T-cell (primary cell): ENCODE measurements around the gene IGFL4. TPM values are rescaled to one million over a fixed set of nuclear protein-coding genes. Genes with fewer than 3 reads are reported as not detected.
A peak's percentile ranks its signal among the peaks of the same experiment; 100 is the strongest.

Experiments used
- ATAC-seq, 4 experiments: fragments of 200-7000 bp in 3 of 4; fragments of 150-1000 bp in 1 of 4; cut with Tn5 transposase; replicated peaks in 1 of 4; 1 replicate in 3 of 4; 2 replicates in 1 of 4; pipeline ENCODE4 v1.10.0; 2021; ENCODE audit warnings: moderate library complexity in 3 of 4, mild to moderate bottlenecking in 2 of 4, moderate number of reproducible peaks in 1 of 4
- CTCF ChIA-PET, 2 donors: fragments of 300-600 bp; sonication (Branson Sonifier 250); formaldehyde crosslinking; loops; one replicate each; lab custom pipeline; 2022; ENCODE audit warnings: antibody characterized with exemption in 2 of 2; lab: Charles Lee
- POLR2A ChIA-PET, 2 donors: fragments of 300-600 bp; sonication (Branson Sonifier 250); formaldehyde crosslinking; loops; one replicate each; lab custom pipeline; 2022; ENCODE audit warnings: antibody characterized with exemption in 2 of 2; lab: Charles Lee
- DNase-seq, 35 experiments: peaks; one replicate each; pipeline versions ENCODE4 v3.0.0 to v3.0.0-alpha.2; 2013 to 2023
- H3K27ac ChIP-seq: one replicate; pipeline ENCODE4 v1.5.1; 2013; ENCODE audit warnings: low read length
- H3K27me3 ChIP-seq, 2 experiments: replicated peaks in 1 of 2; 1 replicate in 1 of 2; 2 replicates in 1 of 2; pipeline versions ENCODE4 v1.6.1 to v1.7.0; 2013; ENCODE audit warnings: low read length in 1 of 2, mixed read lengths in 1 of 2; ENCODE audit not compliant: control insufficient read depth in 2 of 2, insufficient read depth in 2 of 2; ENCODE audit errors: extremely low read depth in 1 of 2
- H3K36me3 ChIP-seq, 2 donors: 1 replicate in 1 of 2; 2 replicates in 1 of 2; pipeline versions ENCODE4 v1.6.1 to v1.7.0; 2013; ENCODE audit warnings: low read length in 1 of 2; ENCODE audit not compliant: control insufficient read depth in 2 of 2, insufficient read depth in 1 of 2; ENCODE audit errors: extremely low read depth in 1 of 2
- H3K4me1 ChIP-seq, 2 experiments: 1 replicate in 1 of 2; 2 replicates in 1 of 2; pipeline versions ENCODE4 v1.6.1 to v1.7.0; 2013; ENCODE audit warnings: low read length in 2 of 2, mixed read lengths in 1 of 2; ENCODE audit not compliant: insufficient read depth in 2 of 2, control insufficient read depth in 1 of 2; ENCODE audit errors: extremely low read depth in 1 of 2
- H3K4me3 ChIP-seq, 2 donors: 1 replicate in 1 of 2; 2 replicates in 1 of 2; pipeline versions ENCODE4 v1.5.1 to v1.7.0; 2013; ENCODE audit warnings: mild to moderate bottlenecking in 2 of 2, low read length in 1 of 2, moderate library complexity in 1 of 2; ENCODE audit not compliant: control insufficient read depth in 1 of 2; ENCODE audit errors: extremely low read depth in 1 of 2
- H3K9me3 ChIP-seq: 2 replicates; pipeline ENCODE4 v1.7.0; 2013
- H3K27ac Mint-ChIP-seq, 2 donors: one replicate each; pipeline ENCODE4 v1.8.0; 2020 to 2021; ENCODE audit warnings: mild to moderate bottlenecking in 2 of 2, mixed read lengths in 2 of 2
- H3K27me3 Mint-ChIP-seq, 2 donors: one replicate each; pipeline ENCODE4 v1.8.0; 2021 to 2022; ENCODE audit warnings: mixed read lengths in 2 of 2
- H3K36me3 Mint-ChIP-seq: one replicate; pipeline ENCODE4 v1.8.0; 2021; ENCODE audit warnings: mixed read lengths
- H3K4me1 Mint-ChIP-seq, 3 donors: one replicate each; pipeline ENCODE4 v1.8.0; 2020 to 2022; ENCODE audit warnings: mixed read lengths in 3 of 3, mild to moderate bottlenecking in 1 of 3
- H3K4me3 Mint-ChIP-seq, 3 donors: one replicate each; pipeline ENCODE4 v1.8.0; 2020 to 2022; ENCODE audit warnings: mild to moderate bottlenecking in 3 of 3, mixed read lengths in 3 of 3, moderate library complexity in 3 of 3
- H3K9me3 Mint-ChIP-seq, 3 donors: one replicate each; pipeline ENCODE4 v1.8.0; 2020 to 2022; ENCODE audit warnings: mixed read lengths in 3 of 3
- WGBS: methylation state at CpG from one replicate; pipeline ENCODE4 v1.1.5; 2013; ENCODE audit warnings: missing lambda C conversion rate; ENCODE audit not compliant: insufficient coverage; 5-methylcytosine and 5-hydroxymethylcytosine counted together
- total RNA-seq, 35 experiments: library from RNA in 6 of 35; stranded (reverse) in 6 of 35; fragments of 120-200 nt in 1 of 35; gene quantifications; one replicate each; pipeline versions ENCODE4 v1.2.1 to v1.2.4 and lab custom pipeline; 2013 to 2026

The IGFL4 gene
- total RNA-seq, 5 donors from 2014 or later (not counting 1 experiment from before 2014, with no cell fraction given): not detected

DNA sequence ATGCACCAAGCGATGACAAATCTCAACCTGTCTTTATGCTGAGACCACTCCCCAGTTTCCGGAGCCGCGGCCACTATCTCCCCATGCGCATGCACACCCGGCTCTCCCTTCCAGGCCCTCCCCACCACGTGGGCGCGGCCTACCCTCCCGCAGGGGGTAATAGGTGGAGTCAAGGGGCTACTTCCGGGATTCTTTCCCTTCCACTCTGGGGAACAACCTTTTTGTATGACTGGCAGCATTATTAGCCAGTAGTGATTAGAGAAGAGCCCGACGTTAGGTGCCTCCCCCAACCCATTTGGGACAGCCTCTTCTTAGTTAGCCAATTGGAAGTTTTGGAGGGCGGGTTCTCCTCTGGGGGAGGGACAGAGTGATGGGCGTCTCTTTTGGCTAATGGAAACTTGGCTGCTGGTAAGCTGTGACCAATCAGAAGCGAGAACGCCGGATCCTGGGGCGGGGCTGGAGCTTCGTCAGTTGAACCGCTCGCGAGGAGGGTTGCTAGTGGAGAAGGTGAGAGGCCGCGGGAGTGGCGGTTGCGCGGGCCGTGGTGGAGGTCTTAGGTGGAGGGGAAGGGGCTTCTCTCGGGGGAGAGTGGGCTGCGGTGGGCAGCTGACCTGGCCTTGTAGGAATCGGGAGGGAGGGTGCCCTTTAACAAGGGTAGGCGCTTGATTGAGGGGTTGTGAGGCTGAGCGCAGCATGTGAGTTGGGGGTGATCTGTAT is 45.6 kb downstream of the IGFL4 start, which contains the start of gene CCDC61:
TSS of gene CCDC61 (plus strand) at position 470 of the 717 bp plus-strand sequence. CDS start 7,552 bp downstream, outside the sequence.
- POLR2A ChIA-PET: interaction anchor here in 1 of 2 donors (0.6 kb wide), 1 partner anchor 22 kb away, joined by 3 read pairs; no protein-coding TSS in a partner anchor
- Histone ChIP-seq H3K4me1 (peaks cover 9 to 28% of the 10 kb centered on the region in 2 experiments), H3K27me3 (no peaks in the 10 kb centered on the region), H3K9me3 (no peaks in the 10 kb centered on the region), H3K27ac (peak within 1 kb of the TSS; percentile 70), H3K36me3 (no peaks in the 10 kb centered on the region), H3K4me3 (peak within 1 kb of the TSS; percentile 90 to 91)
- peak within 1 kb of the TSS in 1 of 3 donors; percentile 35 for H3K4me3 Mint-ChIP-seq
- WGBS: 0% methylated on average over 13 of the region's 34 CpGs
- DNase-seq: peak; percentile 89 to 98 (median 94)
- H3K27ac Mint-ChIP-seq: no peak within 1 kb of the TSS
- ATAC-seq: peak; percentile 93 to 96 (median 95)
- H3K36me3 Mint-ChIP-seq: peaks cover 10% of the 10 kb centered on the region
- no peaks in the 10 kb centered on the region for H3K9me3 Mint-ChIP-seq
- peaks cover 15 to 22% (median 17%) of the 10 kb centered on the region in 3 donors for H3K4me1 Mint-ChIP-seq
- CTCF ChIA-PET: interaction anchor here (0.6 to 1.8 kb wide), 6 partner anchors 14 to 226 kb away, joined by 3 to 7 read pairs (median 4); partner anchors contain the start of genes MYPOP (in 1 of the 2), SIX5 (in 1 of the 2) and SYMPK (in 1 of the 2)
- peaks cover 5 to 9% of the 10 kb centered on the region in 2 donors for H3K27me3 Mint-ChIP-seq

DNA sequence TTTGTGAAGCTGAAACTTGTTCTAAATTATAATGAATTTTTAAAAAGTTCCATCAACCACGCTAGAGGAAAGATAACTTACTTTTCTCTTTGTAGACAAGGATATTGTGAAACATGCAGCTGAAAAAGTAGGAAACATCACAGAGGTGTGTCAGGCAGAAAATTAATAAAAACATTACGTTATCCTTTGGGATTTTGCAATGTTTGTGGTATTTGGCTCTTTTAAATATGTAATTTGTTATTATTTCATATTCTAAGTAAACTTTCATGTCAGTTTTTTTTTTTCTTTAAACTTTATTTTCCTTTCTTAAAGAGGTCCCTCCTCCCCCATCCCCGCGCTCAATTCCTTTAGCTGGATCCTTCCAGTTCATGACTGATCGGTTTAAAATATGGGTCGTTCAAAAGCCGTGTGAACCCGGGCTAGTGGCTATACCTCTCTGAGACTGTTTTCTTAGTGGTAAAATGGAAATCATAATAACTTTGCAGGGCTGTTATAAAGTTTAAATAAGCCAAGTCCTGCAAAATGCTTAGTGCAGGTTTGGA is 46.3 kb downstream of the IGFL4 start:
- no peaks in the 10 kb centered on the region for H3K36me3 ChIP-seq
- ATAC-seq (peak in 3 of 4 experiments; percentile 4 to 10 (median 8)), DNase-seq (no peak)
- peaks cover 9 to 22% of the 10 kb centered on the region in 2 experiments for H3K4me1 ChIP-seq
- H3K27me3 Mint-ChIP-seq: peaks cover 10 to 12% of the 10 kb centered on the region in 2 donors
- WGBS: 0% methylated on average over 2 of the region's 8 CpGs
- peak overlapping the region in 1 of 3 donors; percentile 35 for H3K4me3 Mint-ChIP-seq
- H3K27me3 ChIP-seq: peaks cover 0 to under 1% of the 10 kb centered on the region in 2 experiments
- H3K9me3 Mint-ChIP-seq: no peaks in the 10 kb centered on the region
- H3K27ac ChIP-seq: no peak overlapping the region
- ChIA-PET POLR2A (interaction anchor here in 1 of 2 donors (0.6 kb wide), 1 partner anchor 22 kb away, joined by 3 read pairs; no protein-coding TSS in a partner anchor), CTCF (interaction anchor here (0.6 to 1.8 kb wide), 6 partner anchors 13 to 225 kb away, joined by 3 to 7 read pairs (median 4); partner anchors contain the start of genes MYPOP (in 1 of the 2), SIX5 (in 1 of the 2) and SYMPK (in 1 of the 2))
- no peak overlapping the region for H3K27ac Mint-ChIP-seq
- H3K4me3 ChIP-seq: peak overlapping the region; percentile 42 to 47
- peaks cover 10 to 15% (median 11%) of the 10 kb centered on the region in 3 donors for H3K4me1 Mint-ChIP-seq
- peaks cover 10% of the 10 kb centered on the region for H3K36me3 Mint-ChIP-seq
- no peaks in the 10 kb centered on the region for H3K9me3 ChIP-seq

DNA sequence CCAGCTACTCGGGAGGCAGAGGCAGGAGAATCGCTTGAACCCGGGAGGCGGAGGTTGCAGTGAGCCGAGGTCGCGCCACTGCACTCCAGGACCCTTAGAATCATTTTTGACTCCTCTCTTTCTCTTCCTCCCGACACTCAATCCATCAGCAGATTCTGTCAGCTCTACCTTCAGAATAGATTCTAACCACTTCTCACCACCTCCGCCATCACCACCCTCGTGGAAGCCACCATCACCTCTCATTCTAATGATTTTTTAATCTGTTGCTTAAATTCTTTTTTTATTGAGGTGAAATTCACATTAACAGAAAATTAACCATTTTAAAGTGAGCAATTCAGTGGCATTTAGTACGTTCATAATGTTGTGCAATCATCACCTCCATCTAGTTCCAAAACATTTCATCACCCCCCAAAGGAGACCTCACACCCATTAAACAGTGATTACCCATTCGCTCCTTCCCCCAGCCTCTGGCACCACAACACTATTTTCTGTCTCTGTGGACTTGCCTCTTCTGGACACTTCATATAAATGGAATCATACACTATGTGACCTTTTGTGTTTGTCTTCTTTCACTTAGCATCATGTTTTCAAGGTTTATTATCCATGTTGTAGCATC is 50.6 kb downstream of the IGFL4 start:
- Mint-ChIP-seq H3K4me1 (peaks cover 0 to 2% (median 0%) of the 10 kb centered on the region in 3 donors), H3K27ac (no peak overlapping the region), H3K4me3 (no peak overlapping the region), H3K9me3 (no peaks in the 10 kb centered on the region), H3K27me3 (peaks cover 18 to 22% of the 10 kb centered on the region in 2 donors), H3K36me3 (no peaks in the 10 kb centered on the region)
- Histone ChIP-seq H3K4me1 (peaks cover 2 to 4% of the 10 kb centered on the region in 2 experiments), H3K27me3 (peaks cover 0 to 6% of the 10 kb centered on the region in 2 experiments), H3K4me3 (no peak overlapping the region), H3K27ac (no peak overlapping the region), H3K9me3 (no peaks in the 10 kb centered on the region), H3K36me3 (no peaks in the 10 kb centered on the region)
- DNase-seq: no peak
- ATAC-seq: no peak
- CTCF ChIA-PET: no interaction called here
- 87% methylated on average over 10 of the region's 12 CpGs for WGBS
- POLR2A ChIA-PET: no interaction called here

Other genes with a start within 250 kb of the IGFL4 start
- 10 to 100 TPM; 28.4 to 53.3 (median 44.6) TPM for gene DMWD, start 248.2 kb downstream of the IGFL4 start, total RNA-seq
- under 1 TPM; 0.20 to 0.47 (median 0.38) TPM for gene RSPH6A, start 225.7 kb downstream of the IGFL4 start, total RNA-seq
- gene SYMPK, start 177.9 kb downstream of the IGFL4 start, total RNA-seq: 100 to 1,000 TPM in 1 of 5 donors, 10 to 100 TPM in 4; 89.7 to 102 (median 94.7) TPM
- under 1 TPM in 1 of 5 donors, not detected in 4; 0.16 TPM for gene FOXA3, start 176.7 kb downstream of the IGFL4 start, total RNA-seq
- 10 to 100 TPM; 22.7 to 42.3 (median 38.0) TPM for gene IRF2BP1, start 154.9 kb downstream of the IGFL4 start, total RNA-seq
- gene MYPOP, start 138.4 kb downstream of the IGFL4 start, total RNA-seq: 10 to 100 TPM in 3 of 5 donors, 1 to 10 TPM in 2; 7.3 to 17.5 (median 16.9) TPM
- gene NANOS2, start 126.2 kb downstream of the IGFL4 start, total RNA-seq: not detected
- under 1 TPM in 1 of 5 donors, not detected in 4; 0.03 TPM for gene NOVA2, start 67.1 kb downstream of the IGFL4 start, total RNA-seq
- 10 to 100 TPM; 18.3 to 42.9 (median 39.4) TPM for gene CCDC61, start 45.5 kb downstream of the IGFL4 start, total RNA-seq
- gene PGLYRP1, start 17.9 kb downstream of the IGFL4 start, total RNA-seq: not detected
- not detected for gene IGFL3, start 83.7 kb upstream of the IGFL4 start, total RNA-seq
- gene IGFL2, start 107.2 kb upstream of the IGFL4 start, total RNA-seq: under 1 TPM in 1 of 5 donors, not detected in 4; 0.32 TPM
- not detected for gene IGFL1, start 188.7 kb upstream of the IGFL4 start, total RNA-seq